SK-N-MC (cell line): ENCODE results near the gene CYP3A4.
"Not testable (repeated sequence)": the region's sequence is repeated elsewhere in the genome, so short reads cannot be mapped to it uniquely, and the experiment has no call there.

Experiments used
- DNase-seq: peaks from one replicate; pipeline ENCODE4 v3.0.0-alpha.2; 2011; ENCODE audit warnings: low read depth, low spot score
- H3K27ac ChIP-seq: fragments of 200-600 bp; sonication (generic); 2 replicates; pipeline ENCODE4 v1.5.1; 2016; ENCODE audit warnings: mixed run types
- H3K36me3 ChIP-seq: fragments of 200-600 bp; sonication (generic); 2 replicates; pipeline ENCODE4 v1.6.1; 2017; ENCODE audit warnings: antibody characterized with exemption, low read length, mixed read lengths; ENCODE audit not compliant: insufficient read depth
- H3K4me3 ChIP-seq: fragments of 200-600 bp; sonication (generic); 2 replicates; pipeline ENCODE4 v1.5.1; 2016
- H3K9ac ChIP-seq: fragments of 200-600 bp; sonication (generic); 2 replicates; pipeline ENCODE4 v1.8.0; 2017; ENCODE audit warnings: mixed run types, mixed read lengths; ENCODE audit not compliant: insufficient read length
- H3K9me3 ChIP-seq: fragments of 200-600 bp; sonication (generic); 2 replicates; pipeline ENCODE4 v1.6.1; 2017; ENCODE audit warnings: low read depth, mild to moderate bottlenecking, antibody characterized with exemption, low read length, moderate library complexity, mixed read lengths
- EZH2 ChIP-seq: fragments of 200-600 bp; sonication (generic); IDR thresholded peaks from one replicate; pipeline ENCODE4 v1.6.1; 2017; ENCODE audit warnings: antibody characterized with exemption
- FOXP2 ChIP-seq: optimal IDR thresholded peaks from 2 replicates; pipeline ENCODE3; 2011; ENCODE audit warnings: mild to moderate bottlenecking, moderate library complexity; ENCODE audit not compliant: insufficient read depth; ENCODE audit errors: extremely low read length, control extremely low read depth
- POLR2AphosphoS5 ChIP-seq: IDR thresholded peaks from 2 replicates; pipeline ENCODE4 v1.6.1; 2012; ENCODE audit warnings: mild to moderate bottlenecking, low read depth, low read length, borderline replicate concordance

CYP3A4 gene

DNA sequence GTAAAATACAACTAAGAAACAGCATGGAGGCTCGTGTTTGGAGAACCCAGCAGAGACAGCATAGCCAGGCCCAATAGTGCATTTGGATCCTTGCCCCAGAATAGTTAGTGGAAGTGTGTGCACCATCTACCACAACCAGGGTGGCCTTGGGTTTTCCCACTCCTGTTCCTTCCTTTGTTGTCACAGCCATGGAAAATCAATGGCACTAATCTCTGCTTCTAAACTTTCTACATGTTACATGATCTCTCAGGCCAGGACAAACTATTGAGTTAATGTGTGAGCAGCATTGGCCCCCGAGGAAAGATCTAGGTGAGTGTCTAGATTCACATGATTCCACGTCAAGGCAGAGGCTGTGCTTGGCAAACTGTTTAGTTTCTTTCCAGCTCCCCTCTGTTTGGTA, 51.0 kb downstream of the CYP3A4 start:
- no peak for DNase-seq
- TF ChIP-seq POLR2AphosphoS5 = no peak
- TF ChIP-seq FOXP2 = no peak
- TF ChIP-seq EZH2 = no peak
- no peaks in the 10 kb centered on the region for H3K9me3 ChIP-seq
- no peak overlapping the region for H3K27ac ChIP-seq
- no peaks in the 10 kb centered on the region for H3K36me3 ChIP-seq
- H3K9ac ChIP-seq = no peak overlapping the region
- no peak overlapping the region for H3K4me3 ChIP-seq

DNA sequence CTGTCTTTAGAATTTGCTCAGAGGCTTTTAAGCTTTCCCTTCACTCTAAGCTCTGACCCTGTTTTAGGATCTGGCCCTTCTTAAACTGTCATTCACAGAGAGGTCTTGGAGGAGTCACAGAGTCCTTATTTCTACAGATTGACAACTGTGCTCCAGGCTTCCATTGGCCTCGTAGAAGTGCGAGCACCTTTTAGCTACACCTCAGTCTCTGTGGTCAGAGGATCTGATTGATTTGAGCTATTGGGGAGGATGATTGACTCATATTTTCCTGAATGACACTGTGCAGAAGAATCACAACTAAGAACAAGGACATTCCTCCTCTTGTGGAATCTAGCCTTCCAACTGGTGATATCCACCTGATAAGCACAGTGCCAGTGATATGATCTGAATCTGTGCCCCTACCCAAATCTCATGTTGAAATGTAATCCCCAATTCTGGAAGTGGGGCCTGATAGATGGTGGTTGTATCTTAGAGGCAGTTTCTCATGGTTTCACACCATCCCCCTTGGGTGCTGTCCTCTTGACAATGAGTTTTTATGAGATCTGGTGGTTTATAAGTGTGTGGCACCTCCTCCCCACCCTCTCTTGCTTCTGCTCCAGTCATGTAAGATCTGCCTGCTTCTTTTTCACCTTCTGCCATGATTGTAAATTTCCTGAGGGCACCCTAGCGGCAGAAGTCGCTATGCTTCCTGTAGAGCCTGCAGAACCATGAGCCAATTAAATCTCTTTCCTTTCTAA, 52.2 kb downstream of the CYP3A4 start:
- no peak overlapping the region for H3K27ac ChIP-seq
- no peak for DNase-seq
- no peaks in the 10 kb centered on the region for H3K9me3 ChIP-seq
- TF ChIP-seq FOXP2 = no peak
- no peak for TF ChIP-seq POLR2AphosphoS5
- no peak for TF ChIP-seq EZH2
- no peak overlapping the region for H3K9ac ChIP-seq
- no peaks in the 10 kb centered on the region for H3K36me3 ChIP-seq
- H3K4me3 ChIP-seq = no peak overlapping the region

DNA sequence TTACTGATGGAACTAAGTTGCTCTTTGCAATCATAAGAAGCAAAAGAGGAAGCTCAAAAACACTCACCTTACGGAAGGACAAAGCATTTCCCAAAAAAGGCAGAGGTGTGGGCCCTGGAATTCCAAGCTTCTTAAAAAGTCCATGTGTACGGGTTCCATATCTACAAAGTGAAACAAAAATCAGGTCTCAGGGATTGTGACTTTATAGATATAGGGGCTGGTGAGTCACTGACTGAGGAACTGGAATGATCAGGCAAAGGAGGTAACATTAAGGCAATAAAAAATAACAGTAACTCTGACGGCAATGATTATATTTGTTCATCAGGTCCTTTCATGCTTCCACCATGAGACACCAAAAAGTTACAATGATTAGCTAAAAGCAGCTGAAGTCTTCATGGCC, 53.0 kb downstream of the CYP3A4 start:
- no peaks in the 10 kb centered on the region for H3K9me3 ChIP-seq
- H3K9ac ChIP-seq = no peak overlapping the region
- TF ChIP-seq POLR2AphosphoS5 (no peak), FOXP2 (no peak), EZH2 (no peak)
- no peak for DNase-seq
- no peak overlapping the region for H3K27ac ChIP-seq
- no peak overlapping the region for H3K4me3 ChIP-seq
- no peaks in the 10 kb centered on the region for H3K36me3 ChIP-seq

DNA sequence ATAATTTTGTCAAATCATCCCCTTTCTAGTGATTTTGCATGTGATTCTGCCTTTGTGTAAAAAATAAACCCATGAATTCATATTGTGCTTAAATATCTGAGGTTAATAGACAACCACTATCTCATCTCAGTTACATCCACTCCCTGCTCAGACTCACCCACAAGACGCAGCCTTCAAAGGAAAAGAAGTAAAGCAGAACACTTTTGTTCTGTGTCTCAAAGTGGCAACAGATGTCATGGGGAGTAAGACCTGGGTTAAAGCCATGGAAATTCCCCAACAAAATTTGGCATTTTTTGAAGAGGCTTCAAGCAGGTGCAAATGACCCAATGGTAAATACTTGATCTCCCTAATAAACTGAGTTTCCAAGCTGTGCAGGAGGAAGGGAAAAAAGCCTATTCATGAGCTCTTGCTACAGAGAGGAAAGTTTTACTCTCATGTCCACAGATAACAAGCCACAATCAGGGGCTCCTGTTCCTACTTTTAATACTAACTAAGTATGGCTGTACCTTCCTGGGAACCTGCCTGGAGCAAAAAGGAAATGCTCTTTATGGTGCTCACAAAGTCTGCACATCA, 53.7 kb downstream of the CYP3A4 start:
- Histone ChIP-seq H3K36me3 (no peaks in the 10 kb centered on the region), H3K9ac (no peak overlapping the region), H3K4me3 (no peak overlapping the region), H3K9me3 (no peaks in the 10 kb centered on the region), H3K27ac (no peak overlapping the region)
- no peak for DNase-seq
- no peak for TF ChIP-seq POLR2AphosphoS5
- no peak for TF ChIP-seq EZH2

DNA sequence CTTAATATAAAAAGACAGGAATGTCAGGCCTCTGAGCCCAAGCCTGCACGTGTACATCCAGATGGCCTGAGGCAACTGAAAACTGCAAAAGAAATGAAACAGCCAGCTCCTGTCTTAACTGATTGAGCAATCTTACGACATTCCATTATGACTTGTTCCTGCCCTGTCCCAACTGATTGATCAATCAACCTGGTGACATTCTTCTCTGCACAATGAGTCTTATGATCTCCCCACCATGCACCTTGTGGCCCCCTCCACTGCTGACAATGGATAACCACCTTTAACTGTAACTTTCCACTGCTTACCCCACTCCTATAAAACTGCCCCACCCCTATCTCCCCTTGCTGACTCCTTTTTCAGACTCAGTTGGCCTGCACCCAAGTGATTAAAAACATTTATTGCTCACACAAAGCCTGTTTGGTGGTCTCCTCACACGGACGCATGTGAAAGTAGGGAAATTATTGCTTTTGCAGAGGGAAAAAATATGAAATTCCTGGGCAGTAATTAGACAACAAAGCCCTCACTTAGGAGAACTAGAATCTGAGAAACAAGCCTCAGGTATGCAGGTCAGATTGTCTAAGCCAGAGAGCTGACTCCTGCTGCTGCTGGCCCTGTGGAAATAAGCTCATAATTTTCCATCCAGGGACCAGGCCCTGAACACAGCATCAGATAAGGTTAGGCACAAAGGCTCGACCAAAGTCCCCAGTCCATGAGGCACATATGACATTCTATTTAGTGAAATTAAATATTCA, 54.3 kb downstream of the CYP3A4 start:
- Histone ChIP-seq H3K9me3 (no peaks in the 10 kb centered on the region), H3K4me3 (0 out of 2 replicates have a peak overlapping the region, but pooled peaks have one; percentile 21), H3K27ac (no peak overlapping the region; the same call in 1 of the 2 replicates), H3K36me3 (no peaks in the 10 kb centered on the region), H3K9ac (no peak overlapping the region)
- no peak for TF ChIP-seq FOXP2
- no peak for TF ChIP-seq EZH2
- no peak for TF ChIP-seq POLR2AphosphoS5
- DNase-seq = peak; percentile 24

DNA sequence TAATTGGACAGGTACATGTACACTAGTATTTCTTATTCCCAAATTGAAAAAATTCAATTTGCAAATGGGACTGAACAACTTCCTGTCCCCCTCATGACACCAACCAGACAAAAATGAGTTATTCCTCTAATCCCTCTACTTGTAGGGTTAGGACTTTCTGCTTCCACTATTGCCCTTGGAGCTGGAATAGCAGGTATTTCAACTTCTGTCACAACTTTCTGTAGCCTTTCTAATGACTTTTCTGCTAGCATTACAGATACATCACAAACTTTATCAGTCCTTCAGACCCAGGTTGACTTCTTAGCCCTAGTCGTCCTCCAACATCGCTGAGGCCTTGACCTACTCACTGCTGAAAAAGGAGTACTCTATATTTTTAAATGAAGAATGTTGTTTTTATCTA, 55.4 kb downstream of the CYP3A4 start:
- Histone ChIP-seq H3K36me3 (no peaks in the 10 kb centered on the region), H3K9me3 (no peaks in the 10 kb centered on the region), H3K9ac (no peak overlapping the region), H3K27ac (no peak overlapping the region), H3K4me3 (no peak overlapping the region)
- TF ChIP-seq FOXP2 = no peak
- no peak for TF ChIP-seq EZH2
- TF ChIP-seq POLR2AphosphoS5 = no peak
- no peak for DNase-seq

DNA sequence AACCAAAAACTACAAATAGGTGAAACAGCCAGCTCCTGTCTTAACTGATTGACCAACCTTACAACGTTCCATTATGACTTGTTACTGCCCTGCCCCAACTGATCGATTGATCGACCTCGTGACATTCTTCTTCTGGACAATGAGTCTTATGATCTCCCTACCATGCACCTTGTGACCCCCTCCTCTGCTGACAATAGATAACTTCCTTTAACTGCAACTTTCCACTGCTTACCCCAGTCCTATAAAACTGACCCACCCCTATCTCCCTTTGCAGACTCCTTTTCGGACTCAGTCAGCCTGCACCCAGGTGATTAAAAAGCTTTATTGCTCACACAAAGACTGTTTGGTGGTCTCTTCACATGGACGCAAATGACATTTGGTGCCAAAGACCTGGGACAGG, 60.8 kb downstream of the CYP3A4 start:
- not testable (repeated sequence) for H3K4me3 ChIP-seq, H3K9me3 ChIP-seq, H3K9ac ChIP-seq, H3K36me3 ChIP-seq, DNase-seq, H3K27ac ChIP-seq

DNA sequence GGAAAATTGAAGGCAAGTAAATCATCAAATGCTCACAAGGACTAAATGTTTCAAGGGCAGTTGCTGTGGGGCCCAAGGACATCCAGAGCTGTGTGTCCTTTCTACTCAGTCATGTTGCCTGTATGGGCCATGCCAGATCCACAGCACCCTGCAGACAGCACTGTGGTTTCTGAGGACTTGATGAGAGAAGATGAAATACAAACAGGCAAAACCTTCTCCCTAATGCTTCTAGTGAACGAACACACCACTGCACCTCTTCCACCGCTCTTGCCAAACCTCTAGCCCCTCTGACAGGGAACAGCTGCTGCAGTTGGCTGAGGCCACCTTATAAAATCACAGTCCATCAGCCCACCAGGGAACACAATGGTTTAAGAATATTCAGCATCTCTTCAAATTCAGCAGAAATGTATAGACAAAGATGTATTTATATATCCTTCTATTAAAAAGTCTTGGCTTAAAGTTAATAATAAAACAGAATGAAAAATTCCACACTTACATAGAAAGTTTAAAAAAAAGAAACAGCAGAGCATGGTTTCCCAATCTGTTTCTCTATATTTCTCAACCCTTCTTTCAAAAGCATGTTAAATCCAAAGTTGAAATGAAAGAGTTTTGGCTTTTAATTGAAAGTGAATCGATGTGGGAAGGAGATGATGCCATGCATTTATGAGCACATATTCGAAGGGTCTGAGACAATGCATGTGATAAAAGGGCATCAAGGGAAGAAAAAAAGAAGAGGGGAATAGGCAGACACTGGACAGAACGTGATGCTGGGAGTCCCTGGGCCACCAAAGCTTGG, 63.0 kb downstream of the CYP3A4 start:
- Histone ChIP-seq H3K9ac (no peak overlapping the region), H3K9me3 (no peaks in the 10 kb centered on the region)

More for the DNA sequence above, 63.0 kb downstream of the CYP3A4 start:
- Histone ChIP-seq H3K27ac (no peak overlapping the region), H3K4me3 (no peak overlapping the region), H3K36me3 (no peaks in the 10 kb centered on the region)
- no peak for TF ChIP-seq POLR2AphosphoS5
- no peak for DNase-seq
